Neural progenitor cell (in vitro differentiated cells): Measurements from ENCODE around the gene ST3GAL6.

Source experiments
- EZH2 ChIP-seq: fragments of 200-600 bp; sonication (generic); IDR thresholded peaks from 2 replicates; pipeline ENCODE4 v1.6.1; 2017; ENCODE audit warnings: antibody characterized with exemption, mild to moderate bottlenecking, moderate library complexity
- TF ChIP-seq, protein P1 (sequence below): fragments of 200-600 bp; sonication (generic); IDR thresholded peaks from 2 replicates; pipeline ENCODE4 v1.5.1; 2017; ENCODE audit warnings: antibody characterized with exemption, mild to moderate bottlenecking

DNA sequence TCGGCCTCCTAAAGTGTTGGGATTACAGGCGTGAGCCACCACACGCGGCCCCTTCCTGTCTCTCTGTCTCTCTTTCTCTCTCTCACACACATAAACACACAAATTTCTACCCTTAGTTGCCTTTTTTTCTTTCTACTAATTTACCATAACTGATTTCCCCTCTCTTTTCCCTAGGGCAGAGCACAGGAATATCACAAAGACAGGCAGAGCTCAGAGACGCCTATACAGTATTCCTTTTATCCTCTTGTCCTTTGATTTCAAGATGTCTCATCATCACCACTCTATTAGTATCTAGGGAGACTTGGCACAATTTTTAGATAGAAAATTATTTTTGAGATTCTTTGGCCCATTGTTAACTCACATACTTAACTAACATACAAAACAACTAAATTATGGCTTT lies 25.8 kb upstream of the ST3GAL6 start:
- TF ChIP-seq, protein P1, sequence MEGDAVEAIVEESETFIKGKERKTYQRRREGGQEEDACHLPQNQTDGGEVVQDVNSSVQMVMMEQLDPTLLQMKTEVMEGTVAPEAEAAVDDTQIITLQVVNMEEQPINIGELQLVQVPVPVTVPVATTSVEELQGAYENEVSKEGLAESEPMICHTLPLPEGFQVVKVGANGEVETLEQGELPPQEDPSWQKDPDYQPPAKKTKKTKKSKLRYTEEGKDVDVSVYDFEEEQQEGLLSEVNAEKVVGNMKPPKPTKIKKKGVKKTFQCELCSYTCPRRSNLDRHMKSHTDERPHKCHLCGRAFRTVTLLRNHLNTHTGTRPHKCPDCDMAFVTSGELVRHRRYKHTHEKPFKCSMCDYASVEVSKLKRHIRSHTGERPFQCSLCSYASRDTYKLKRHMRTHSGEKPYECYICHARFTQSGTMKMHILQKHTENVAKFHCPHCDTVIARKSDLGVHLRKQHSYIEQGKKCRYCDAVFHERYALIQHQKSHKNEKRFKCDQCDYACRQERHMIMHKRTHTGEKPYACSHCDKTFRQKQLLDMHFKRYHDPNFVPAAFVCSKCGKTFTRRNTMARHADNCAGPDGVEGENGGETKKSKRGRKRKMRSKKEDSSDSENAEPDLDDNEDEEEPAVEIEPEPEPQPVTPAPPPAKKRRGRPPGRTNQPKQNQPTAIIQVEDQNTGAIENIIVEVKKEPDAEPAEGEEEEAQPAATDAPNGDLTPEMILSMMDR, result no peak
- no peak for TF ChIP-seq EZH2
